GM18873 (cell line): ENCODE data around the gene SPDEF.

ENCODE experiments used
- ATAC-seq: cut with Tn5 transposase; IDR thresholded peaks from one replicate; pipeline ENCODE4 v1.9.1; 2021; ENCODE audit warnings: mild to moderate bottlenecking, moderate library complexity, moderate number of reproducible peaks; ENCODE audit not compliant: unreplicated experiment, low FRiP score

The SPDEF gene

DNA sequence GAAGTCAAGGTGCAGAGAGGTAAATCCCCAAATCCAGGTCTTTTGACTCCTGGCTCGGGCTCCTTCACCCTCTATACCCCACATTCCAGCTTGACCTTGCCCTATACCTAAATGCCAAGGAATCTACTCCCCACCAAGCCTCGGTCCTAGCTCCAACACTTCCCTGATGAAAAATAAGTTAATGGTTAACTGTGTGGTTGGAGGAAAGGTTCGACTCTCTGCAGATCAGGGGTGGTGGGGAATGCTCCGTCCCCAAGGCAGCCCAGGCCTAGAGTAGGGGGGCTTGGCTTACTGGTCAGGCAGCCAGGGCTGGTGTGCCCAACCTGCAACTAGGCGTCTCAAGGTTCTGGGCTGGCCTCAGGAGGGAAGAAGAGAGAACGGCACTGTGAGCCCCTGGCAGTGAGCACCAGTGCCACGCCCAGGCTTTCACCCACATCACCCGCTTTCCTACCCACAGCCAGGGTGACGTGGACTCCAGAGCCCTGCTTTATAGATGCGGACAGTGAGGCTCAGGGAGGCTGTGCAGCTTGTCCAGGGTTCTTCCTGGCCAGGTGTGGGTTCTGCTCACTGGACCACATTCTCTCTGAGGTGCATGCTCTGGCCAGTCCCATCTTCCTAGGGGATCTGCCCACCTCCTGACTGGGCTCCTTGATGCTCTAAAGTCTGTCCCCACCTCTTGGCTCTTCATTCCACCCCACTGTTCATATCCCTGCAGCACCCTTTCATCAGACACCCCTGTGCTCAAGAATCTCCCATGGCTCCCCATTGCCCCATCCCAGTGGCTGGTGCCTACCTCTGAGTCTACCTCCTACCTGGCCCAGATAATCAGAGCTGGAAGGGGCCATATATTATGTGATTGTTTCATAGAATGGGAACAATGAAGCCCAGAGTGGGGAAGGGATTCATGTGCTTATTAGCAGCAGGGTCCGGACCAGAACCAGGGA lies 8.2 kb downstream of the SPDEF start:
- ATAC-seq = no peak

DNA sequence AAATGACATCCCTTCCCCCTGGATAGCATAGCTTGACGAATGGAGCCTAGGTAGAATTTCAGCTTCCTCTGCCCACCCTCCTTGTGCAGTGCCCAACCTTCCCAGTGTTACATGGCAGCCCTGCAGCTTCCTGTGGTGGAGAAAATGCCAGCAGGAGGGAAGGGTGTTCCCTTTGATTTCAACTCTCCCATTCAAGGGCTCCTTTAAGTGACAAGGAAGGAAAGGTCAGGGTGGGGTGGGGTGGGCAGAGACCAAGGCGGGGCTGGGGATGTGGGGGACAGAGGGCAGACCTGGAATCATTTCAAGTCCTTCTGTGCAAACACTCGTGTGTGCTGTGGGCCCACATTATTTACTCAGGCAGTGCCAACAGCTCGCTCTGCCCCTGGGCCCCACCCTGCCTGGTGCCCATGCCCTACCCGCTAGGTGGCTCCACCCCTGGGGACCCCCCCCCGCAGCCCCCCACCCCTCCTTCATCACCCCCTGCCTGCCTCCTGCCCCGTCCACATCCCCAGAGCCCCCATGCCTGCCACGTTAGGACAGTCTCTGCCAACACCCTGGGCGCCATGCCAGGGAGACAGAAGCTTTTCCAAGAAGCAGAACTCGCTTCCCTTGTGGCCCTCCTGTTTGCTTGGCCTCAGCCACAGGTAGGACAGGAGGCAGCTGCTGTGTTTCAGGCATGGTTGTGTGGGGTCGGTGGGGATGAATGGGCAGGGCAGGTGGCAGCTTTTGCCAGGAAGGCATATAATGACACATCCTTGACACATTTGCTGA lies 9.4 kb downstream of the SPDEF start:
- ATAC-seq = no peak

DNA sequence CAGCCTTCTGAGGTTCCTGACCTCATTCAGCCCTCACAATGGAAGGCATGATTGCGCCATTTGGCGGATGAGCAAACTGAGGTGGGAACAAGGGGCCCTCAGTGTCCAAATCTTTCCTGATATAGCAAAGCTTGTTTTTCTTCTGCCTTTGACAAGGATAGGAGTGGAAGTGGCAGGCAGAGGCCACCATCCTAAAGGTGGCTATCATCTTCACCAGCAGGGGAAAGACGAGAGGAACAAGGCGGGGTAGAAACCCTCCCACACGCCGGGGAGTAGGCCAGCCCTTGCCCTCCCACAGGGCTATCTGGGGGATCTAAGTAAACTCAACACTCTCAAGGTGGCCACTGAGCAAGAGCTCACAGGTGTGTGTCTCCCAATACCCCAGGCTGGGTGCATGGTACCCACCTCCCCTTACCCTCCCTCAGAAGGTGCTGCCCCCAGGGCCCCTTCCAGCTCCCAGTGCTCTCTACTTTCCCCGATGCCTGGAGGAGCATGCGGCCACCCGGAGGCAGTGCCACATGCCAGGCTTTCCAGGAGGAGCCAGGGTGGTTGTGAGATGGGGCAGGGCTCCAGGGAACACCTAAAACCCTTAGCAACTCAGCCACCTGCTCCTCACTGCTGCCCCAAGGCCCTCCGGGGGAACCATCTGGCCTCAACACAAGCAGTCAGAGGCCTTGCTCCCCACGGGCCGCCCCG lies 11.2 kb downstream of the SPDEF start:
- ATAC-seq = no peak

DNA sequence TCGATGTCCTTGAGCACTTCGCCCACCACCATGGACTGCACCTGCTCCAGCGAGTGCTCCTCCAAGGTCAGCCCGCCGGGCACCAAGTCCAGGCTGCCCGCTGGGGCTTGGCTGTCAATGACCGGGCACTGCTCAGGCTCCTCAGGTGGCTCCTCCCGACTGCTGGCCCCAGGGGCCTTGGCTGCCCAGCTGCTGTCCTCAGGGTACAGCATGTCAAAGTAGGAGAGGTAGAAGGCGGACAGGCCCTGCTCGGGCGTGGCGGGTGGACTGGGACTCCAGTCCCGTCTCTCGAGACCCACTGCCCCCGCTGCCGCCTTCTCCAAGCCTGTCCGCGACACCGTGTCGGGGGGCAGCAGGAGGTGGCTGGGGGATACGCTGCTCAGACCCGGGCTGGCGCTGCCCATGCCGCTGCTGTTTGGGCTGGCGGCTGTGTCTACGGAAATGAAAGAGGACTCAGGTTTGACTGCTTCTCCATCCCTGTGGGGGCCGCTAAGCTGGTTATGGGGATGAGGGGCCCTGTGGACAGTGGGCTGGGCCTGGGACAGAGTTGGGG lies 12.0 kb downstream of the SPDEF start:
- ATAC-seq = no peak

DNA sequence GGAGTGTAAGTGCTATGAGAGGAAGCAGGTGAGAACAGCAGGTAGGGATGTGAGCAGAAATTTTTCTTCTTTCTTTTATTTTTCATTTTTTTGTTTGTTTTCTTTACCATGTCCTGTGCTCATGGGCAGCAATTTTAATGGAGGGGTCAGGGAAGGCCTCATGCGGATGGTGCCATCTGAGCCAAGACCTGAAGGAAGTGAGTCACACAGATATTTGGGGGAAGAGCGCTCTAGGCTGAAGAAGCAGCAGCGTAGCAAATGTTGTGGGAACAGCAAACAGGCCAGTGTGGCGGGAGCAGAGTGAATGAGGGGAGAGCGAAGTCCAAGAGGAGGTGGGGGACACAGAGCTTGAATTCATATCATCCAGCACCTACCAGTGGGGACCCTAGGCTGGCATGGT lies 12.7 kb downstream of the SPDEF start:
- ATAC-seq = no peak

DNA sequence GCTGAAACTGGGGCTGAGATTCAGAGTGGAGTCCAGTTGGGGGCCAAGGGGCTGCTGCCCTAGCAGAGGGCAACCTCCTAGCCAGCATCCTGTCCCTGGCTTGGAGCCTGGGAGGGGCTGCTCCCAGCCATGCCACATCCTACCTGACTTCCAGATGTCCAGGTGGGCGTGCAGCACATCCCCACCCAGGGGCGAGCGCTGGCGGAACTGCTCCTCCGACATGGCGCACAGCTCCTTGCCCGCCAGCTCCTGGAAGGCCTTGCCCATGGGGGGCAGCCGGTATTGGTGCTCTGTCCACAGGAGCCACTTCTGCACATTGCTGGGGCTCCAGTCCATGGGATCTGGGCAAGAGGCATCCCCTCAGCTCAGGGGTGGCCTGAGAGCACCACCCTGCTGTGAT lies 15.3 kb downstream of the SPDEF start:
- no peak for ATAC-seq

DNA sequence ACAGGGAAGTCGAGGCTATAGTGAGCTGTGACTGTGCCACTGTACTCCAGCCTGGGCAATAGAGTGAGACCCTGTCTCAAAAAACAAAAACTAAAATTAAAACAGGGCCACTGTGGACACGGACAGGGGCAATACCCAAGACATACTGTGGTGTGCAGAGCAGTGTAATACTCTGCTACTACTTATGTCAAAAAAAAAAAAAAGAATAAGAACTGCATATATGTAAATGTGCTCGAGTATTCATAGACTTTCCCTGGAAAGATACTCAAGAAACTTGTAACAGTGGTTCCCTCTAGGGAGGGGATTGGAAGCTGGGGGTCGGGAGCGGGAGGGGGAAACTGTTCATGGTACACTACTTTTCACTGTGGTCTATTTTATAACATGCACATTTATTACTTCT lies 15.9 kb downstream of the SPDEF start:
- ATAC-seq = no peak

DNA sequence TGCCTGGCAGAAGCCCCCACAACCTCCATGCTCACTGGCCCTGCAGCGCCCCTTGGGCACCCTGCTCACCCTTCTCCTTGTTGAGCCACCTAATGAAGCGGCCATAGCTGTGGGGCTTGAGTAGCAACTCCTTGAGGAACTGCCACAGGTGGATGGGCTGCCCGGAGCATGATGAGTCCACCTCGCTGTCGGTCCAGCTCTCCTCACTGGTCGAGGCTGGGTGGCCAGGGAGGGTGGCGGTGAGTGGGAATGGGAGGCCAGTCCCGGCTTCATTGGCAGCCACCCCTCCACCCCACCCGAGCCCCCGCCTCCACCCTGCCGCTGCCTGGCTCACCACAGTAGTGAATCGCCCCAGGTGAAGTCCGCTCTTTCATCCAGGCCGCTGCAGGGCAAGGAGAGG lies 16.9 kb downstream of the SPDEF start:
- ATAC-seq = no peak

DNA sequence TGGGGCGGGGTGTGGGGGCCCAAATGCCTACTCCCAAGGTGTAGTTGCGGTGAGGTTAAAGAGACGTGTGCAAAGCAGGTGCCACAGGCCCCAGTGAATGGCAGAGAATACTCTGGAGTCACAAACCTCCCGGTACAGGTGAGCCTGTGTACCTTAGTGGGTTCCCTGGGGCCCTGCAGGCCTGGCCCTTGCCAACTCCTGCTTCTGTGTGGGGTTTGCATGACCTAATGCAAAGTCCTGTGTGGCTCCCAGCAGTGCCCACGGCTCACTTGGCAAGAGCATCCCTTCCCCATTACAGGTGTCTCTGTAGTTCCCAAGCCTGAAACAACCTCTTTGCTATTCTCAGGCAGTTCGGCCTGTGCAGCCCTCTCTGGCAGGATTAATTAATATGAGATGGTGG lies 17.5 kb downstream of the SPDEF start:
- no peak for ATAC-seq

DNA sequence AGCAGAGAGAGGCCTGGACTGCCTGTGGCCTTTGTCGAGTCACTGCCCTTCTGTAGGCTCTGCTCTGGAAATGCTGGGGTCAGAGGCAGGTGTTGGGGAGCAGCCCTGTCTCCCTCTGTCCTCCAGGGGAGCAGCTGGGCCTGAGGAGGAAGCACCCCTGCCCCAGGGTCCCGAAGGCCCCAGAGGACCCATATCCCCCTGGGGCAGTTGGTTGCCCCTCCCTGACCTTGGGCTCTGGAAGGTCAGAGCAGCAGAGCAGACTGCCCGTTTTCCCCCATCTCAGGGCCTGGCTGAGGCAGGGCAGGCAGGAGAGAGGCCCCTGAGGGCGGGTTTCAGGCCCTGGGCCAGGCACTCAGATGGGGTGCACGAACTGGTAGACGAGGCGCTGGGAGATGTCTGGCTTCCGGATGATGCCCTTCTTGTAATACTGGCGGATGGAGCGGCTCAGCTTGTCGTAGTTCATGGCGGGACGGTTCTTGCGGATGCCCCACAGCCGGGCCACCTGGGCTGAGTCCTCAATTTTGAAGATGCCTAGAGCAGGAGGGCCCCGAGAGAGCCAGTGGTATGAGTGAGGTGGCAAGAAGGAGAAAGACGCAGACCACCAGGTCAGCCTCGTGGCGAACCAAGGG lies 18.1 kb downstream of the SPDEF start:
- ATAC-seq = no peak

DNA sequence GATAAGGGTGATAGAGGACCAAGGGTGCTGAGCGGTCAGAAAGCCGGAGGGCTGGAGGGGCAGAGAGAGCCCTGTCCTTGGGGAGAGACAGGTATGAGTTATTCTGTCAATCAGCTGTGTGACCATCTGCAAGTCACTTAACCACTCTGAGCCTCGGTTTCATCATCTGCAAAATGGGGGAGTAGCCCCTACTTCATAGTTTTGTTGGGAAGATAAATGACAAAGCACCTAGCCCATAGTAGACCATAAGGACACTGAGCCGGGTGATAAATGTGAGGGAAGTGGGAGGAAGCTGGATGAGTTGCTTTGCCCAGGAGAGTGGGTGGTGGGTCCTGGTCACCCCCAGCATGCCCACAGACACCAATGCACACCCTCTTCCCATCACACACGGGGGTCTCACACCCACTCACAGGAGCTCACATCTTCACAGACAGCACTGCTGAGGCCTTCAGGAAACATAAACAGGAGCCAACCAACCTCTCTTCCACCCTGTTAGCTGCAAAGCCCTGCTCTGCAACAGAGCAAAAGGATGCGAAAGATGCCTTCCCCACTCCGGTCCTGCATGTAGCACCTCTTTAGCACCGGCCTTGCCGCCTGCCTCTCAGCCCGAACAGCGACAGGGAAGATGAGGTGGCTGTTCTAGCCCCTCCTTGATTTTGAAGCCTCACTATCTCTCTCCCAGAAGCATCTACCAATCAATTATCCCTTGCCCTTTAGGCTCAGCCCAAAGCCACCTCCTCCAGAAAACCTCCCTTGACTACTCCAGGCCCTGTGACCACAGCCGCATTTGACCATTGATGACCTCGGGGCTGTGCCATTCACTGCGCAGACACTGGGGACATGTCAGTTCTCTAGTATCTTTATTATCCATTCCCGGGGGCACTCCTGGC lies 18.9 kb downstream of the SPDEF start:
- ATAC-seq = no peak

DNA sequence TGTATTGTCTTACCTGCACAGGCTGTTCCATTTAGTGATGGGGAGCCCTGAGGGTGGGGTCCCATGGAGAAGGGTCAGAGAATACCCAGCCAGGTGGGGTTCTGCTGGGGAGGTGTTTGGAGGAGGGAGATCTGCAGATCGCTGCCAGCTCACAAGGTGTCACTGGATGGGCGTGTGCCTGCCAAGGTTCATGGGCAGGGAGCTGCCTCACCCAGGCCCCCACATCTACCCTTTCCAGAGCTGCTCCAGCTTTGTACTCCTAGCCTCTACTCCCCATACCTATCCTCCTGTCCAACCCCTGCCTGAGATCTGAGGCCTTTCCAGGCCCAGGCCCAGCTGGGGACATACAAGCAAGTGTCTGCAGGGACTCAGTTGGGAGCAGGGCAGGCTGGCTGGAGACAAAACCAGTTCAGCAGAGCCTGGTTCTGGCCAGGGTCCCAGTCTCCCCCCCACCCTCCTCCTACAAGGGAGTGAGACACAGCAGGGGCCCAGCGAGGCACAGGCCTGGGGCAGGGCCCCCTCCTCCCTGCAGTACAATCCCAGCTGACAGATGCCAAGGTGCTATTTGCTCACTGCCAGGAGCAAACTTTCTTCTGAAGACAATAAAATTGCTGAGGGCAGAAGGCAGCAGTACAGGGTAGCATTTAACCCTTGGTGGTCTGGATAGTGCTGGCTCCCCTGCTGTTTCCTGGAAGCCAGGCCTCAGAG lies 19.7 kb downstream of the SPDEF start:
- ATAC-seq = no peak

DNA sequence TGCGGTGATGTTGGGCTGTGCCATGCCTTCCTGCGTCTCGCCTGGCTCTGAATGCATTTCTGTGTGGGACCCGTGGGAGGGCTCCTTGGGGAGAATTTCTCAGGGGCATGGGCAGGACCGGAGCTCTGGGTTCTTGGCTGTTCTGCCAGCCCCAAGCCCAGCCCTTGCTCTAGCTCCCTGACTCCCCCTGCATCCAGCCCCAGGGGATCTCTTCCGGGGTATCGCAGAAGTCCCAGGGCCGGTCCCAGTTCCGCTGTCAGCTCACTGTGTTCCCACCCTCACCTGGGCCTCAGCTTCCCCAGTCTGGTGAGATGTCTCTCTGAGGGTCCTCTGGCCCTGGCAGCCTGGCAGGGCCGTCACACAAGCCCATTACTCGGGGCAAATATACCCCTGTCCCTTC lies 20.5 kb downstream of the SPDEF start:
- ATAC-seq = no peak

DNA sequence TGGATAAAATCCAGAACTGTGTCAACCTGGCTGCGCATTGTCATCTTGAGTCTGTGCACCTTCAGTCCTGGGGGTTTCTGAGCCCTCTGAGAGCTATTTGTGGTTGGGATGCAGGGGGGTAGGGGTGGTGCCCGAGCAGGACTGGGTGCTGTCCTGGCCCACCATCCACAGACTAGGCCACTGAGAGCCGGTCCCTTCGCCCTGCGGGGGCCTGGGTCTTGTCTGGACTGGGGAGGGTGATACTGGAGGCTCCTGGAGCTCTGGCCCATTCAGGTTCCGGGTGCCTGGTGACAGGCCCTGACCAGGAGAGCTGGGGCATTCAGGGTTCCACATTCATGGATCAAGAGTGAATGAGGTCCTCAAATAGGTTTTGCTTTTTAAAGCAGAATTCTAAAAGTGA lies 20.9 kb downstream of the SPDEF start:
- ATAC-seq = no peak

DNA sequence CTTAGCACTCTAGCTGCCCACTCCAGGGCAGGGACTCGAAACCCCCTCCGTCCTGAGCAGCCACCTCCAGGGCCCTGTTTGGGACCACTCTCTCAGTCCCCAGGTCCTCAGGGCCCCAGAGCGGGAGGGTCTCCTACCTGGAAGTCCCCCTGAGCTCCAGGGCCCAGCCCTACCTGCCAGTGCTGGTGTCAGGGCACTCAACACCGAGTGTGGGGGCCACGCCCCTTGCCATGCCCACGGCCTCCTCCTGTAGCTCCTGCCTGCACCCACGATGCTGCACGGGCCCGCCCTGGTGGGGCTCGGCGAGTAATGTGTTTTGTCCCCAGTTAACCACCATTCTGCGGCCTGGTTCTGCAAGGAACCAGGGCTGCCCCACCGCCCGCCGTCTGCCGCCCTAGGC lies 21.5 kb downstream of the SPDEF start:
- no peak for ATAC-seq

DNA sequence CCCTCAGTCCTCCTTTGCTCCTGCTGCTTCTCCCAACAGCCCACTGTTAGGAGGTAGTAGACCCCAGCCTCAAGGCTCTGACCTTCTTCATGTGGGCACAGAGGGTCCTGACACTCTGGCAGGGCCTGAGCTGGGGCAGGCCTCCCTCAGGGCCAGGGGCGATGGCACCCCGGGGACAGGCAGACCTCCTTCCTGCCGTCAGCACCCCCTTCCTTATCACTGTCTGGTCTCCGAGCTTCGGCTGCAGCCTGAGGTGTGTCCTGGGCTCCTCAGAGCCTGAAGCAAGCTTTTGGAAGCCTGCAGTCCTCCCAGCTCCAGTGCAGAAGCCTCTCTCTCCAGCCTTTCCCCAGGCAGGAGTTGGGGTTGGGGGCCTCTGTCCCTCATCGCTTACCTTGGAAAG lies 22.0 kb downstream of the SPDEF start:
- no peak for ATAC-seq

DNA sequence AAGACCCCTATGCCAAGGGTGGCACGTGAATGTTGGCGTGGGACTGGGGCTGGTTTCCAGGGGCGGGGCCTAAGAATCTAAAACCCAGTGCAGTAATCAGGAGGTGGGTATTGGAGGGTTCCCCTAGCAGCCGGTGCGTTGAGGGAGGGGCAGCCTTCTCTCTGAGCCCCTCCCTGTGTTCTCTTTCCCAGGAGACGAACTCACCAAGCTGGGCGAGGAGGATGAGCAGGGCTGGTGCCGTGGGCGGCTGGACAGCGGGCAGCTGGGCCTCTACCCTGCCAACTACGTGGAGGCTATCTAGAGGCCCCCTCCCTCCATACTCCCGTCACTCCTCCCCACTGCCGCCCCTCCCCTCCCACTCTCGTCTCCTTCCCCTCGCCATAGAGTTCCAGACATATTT lies 23.9 kb downstream of the SPDEF start:
- ATAC-seq = no peak

DNA sequence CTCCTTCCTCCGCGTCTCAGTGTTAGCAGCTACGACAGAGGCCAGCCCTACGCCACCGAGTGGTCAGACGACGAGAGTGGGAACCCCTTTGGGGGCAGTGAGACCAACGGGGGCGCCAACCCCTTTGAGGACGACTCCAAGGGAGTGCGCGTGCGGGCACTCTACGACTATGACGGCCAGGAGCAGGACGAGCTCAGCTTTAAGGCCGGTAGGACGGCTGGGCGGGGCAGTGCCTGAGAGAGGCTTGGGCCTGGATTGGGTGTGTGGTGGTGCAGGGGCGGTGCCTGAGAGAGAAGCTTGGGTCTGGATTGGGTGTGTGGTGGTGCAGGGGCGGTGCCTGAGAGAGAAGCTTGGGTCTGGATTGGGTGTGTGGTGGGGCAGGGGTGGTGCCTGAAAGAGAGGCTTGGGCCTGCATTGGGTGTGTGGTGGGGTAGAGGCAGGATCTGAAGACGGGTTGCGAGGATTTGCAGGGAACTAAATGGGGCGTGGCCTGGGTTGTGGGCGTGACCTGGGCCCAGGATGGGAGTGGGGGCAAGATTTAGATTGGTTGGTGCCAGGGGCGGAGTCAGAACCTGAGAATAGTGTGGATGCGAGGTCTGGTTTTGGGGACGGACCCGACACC lies 24.4 kb downstream of the SPDEF start:
- ATAC-seq = no peak
